DOHH2 (cell line): ENCODE data around the gene LDLRAD4.

ENCODE experiments used
- CTCF ChIP-seq: fragments of 200-600 bp; sonication (generic); IDR thresholded peaks from one replicate; pipeline ENCODE4 v1.5.1; 2014; ENCODE audit warnings: antibody characterized with exemption, mild to moderate bottlenecking, low read depth, low read length; ENCODE audit not compliant: poor library complexity, severe bottlenecking
- EZH2phosphoT487 ChIP-seq: fragments of 200-600 bp; sonication (generic); IDR thresholded peaks from 2 replicates; pipeline ENCODE4 v1.6.1; 2017; ENCODE audit warnings: borderline replicate concordance, mild to moderate bottlenecking, antibody characterized with exemption, low read length, moderate library complexity, mixed read lengths

DNA sequence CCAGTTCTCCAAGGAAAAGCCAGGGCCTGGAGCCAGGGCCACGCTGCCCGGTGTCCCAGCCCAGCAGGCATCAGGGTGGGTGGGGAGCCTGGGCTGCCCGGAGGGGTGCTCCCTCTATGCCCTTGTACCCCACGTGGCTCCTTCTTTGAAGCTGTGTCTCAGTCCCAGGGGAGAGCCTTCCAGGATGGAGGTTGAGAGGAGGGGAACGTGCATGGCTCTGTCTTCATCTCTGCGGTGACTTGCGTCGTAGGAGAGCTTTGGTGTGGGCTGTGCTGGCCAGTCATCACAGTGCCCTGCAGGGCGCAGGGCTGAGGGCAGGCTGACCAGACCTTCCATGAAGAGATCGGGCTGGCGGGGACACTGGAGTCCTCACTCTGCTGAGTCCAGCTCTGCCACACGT lies 197.2 kb downstream of the LDLRAD4 start:
- TF ChIP-seq CTCF, result no peak
- TF ChIP-seq EZH2phosphoT487, result no peak
